Vagina (tissue), 2 donors: ENCODE data around the gene ACOX2.

Experiments
- CTCF ChIP-seq, 3 experiments: fragments of 450-650 bp in 2 of 3; fragments of 200-600 bp in 1 of 3; sonication (generic) in 1 of 3; IDR thresholded peaks; one replicate each; pipeline ENCODE4 v1.5.1; 2017 to 2019; ENCODE audit warnings: antibody characterized with exemption in 3 of 3, mild to moderate bottlenecking in 2 of 3, moderate library complexity in 2 of 3
- POLR2A ChIP-seq, 2 donors: fragments of 450-650 bp; IDR thresholded peaks; one replicate each; pipeline ENCODE4 v1.6.1; 2017; ENCODE audit warnings: antibody characterized with exemption in 2 of 2, mild to moderate bottlenecking in 2 of 2, moderate library complexity in 2 of 2

GRCh38 chr3:58462829-58463180 is 74.2 kb downstream of the ACOX2 start:
- TF ChIP-seq POLR2A (IDR thresholded peaks at IDR 0.05) (no peak), CTCF (IDR thresholded peaks at IDR 0.05) (no peak)
